ENCODE results near the gene CMIP. TPM values are rescaled to one million over a fixed set of nuclear protein-coding genes. Genes with fewer than 3 reads are reported as not detected.
A peak's percentile ranks its signal among the peaks of the same experiment; 100 is the strongest.

The CMIP gene
- total RNA-seq, 1 experiment from 2014 or later = 25.7 TPM

- ChIA-PET POLR2A (ENCODE audit: unreplicated experiment) (no interaction called here), CTCF (no interaction called here)
- Histone ChIP-seq H3K4me3 (ENCODE audit: low read length) (no peak overlapping the region), H3K9me3 (ENCODE audit: low read length) (no peaks in the 10 kb centered on the region), H3K9me2 (replicated peaks; ENCODE audit: low read length) (no peaks in the 10 kb centered on the region), H3F3A (ENCODE audit: low read length, unreplicated experiment) (no peaks in the 10 kb centered on the region), H3K4me1 (ENCODE audit: insufficient read depth, low read length) (peaks cover 17% of the 10 kb centered on the region), H3K9ac (ENCODE audit: low read length) (peak overlapping the region; percentile 71), H2AFZ (ENCODE audit: low read length) (no peak overlapping the region), H3K79me2 (ENCODE audit: low read length) (peaks cover 56% of the 10 kb centered on the region), H3K27ac (ENCODE audit: low read length) (peak overlapping the region; percentile 88), H4K20me1 (ENCODE audit: low read length) (no peaks in the 10 kb centered on the region), H3K4me2 (ENCODE audit: low read length) (no peak overlapping the region), H3K36me3 (ENCODE audit: low read depth, low read length) (peaks cover 7% of the 10 kb centered on the region; the same call in 1 of the 2 replicates), H3K27me3 (ENCODE audit: low read length) (no peaks in the 10 kb centered on the region)
- peak; percentile 25 for DNase-seq
- BruUV-seq (replicated peaks) = no TSS peak
- TF ChIP-seq EZH2 (IDR thresholded peaks at IDR 0.05; ENCODE audit: low read length, unreplicated experiment) (no peak), CTCF (conservative IDR thresholded peaks at IDR 0.05; ENCODE audit: low read depth, low read length) (no peak)
- intact Hi-C loops (cut with micrococcal nuclease) = no loop called here
- peak; percentile 17; the same call in 1 of the 2 replicates for ATAC-seq
These were observed 181.6 kb downstream of the CMIP start for GRCh38 chr16:81626181-81626674.

- no peak overlapping the region for H3K4me3 ChIP-seq (ENCODE audit: low read length)
- BruUV-seq (replicated peaks) = no TSS peak
- peaks cover 60% of the 10 kb centered on the region for H3K79me2 ChIP-seq (ENCODE audit: low read length)
- no peaks in the 10 kb centered on the region for H4K20me1 ChIP-seq (ENCODE audit: low read length)
- no peak overlapping the region for H3K4me2 ChIP-seq (ENCODE audit: low read length)
- ChIA-PET CTCF (no interaction called here), POLR2A (ENCODE audit: unreplicated experiment) (no interaction called here)
- H3K9me3 ChIP-seq (ENCODE audit: low read length) = no peaks in the 10 kb centered on the region
- ATAC-seq (no peak), DNase-seq (no peak)
- H3K9me2 ChIP-seq (replicated peaks; ENCODE audit: low read length) = no peaks in the 10 kb centered on the region
- H3K27ac ChIP-seq (ENCODE audit: low read length) = peak overlapping the region; percentile 88
- intact Hi-C loops (cut with micrococcal nuclease) = no loop called here
- H2AFZ ChIP-seq (ENCODE audit: low read length) = no peak overlapping the region
- H3K4me1 ChIP-seq (ENCODE audit: insufficient read depth, low read length) = peaks cover 18% of the 10 kb centered on the region
- H3K36me3 ChIP-seq (ENCODE audit: low read depth, low read length) = peaks cover 7% of the 10 kb centered on the region; the same call in 1 of the 2 replicates
- H3K27me3 ChIP-seq (ENCODE audit: low read length) = no peaks in the 10 kb centered on the region
- TF ChIP-seq EZH2phosphoT487 (IDR thresholded peaks at IDR 0.05; ENCODE audit: borderline replicate concordance, low read length) (no peak), CTCF (conservative IDR thresholded peaks at IDR 0.05; ENCODE audit: low read depth, low read length) (no peak), EZH2 (IDR thresholded peaks at IDR 0.05; ENCODE audit: low read length, unreplicated experiment) (no peak)
- no peaks in the 10 kb centered on the region for H3F3A ChIP-seq (ENCODE audit: low read length, unreplicated experiment)
- H3K9ac ChIP-seq (ENCODE audit: low read length) = no peak overlapping the region
These were observed 182.4 kb downstream of the CMIP start for GRCh38 chr16:81627024-81627423.

GRCh38 chr16:81627729-81628244 is 183.2 kb downstream of the CMIP start:
- intact Hi-C loops (cut with micrococcal nuclease) = no loop called here
- ATAC-seq (no peak), DNase-seq (no peak)
- Histone ChIP-seq H3K9me2 (replicated peaks; ENCODE audit: low read length) (no peaks in the 10 kb centered on the region), H3K4me3 (ENCODE audit: low read length) (no peak overlapping the region), H4K20me1 (ENCODE audit: low read length) (no peaks in the 10 kb centered on the region), H3K36me3 (ENCODE audit: low read depth, low read length) (peaks cover 7% of the 10 kb centered on the region; the same call in 1 of the 2 replicates), H2AFZ (ENCODE audit: low read length) (no peak overlapping the region), H3K9ac (ENCODE audit: low read length) (no peak overlapping the region), H3K9me3 (ENCODE audit: low read length) (no peaks in the 10 kb centered on the region), H3K27me3 (ENCODE audit: low read length) (no peaks in the 10 kb centered on the region), H3K27ac (ENCODE audit: low read length) (no peak overlapping the region), H3K4me1 (ENCODE audit: insufficient read depth, low read length) (peaks cover 25% of the 10 kb centered on the region), H3K79me2 (ENCODE audit: low read length) (peaks cover 65% of the 10 kb centered on the region), H3K4me2 (ENCODE audit: low read length) (no peak overlapping the region), H3F3A (ENCODE audit: low read length, unreplicated experiment) (no peaks in the 10 kb centered on the region)
- BruUV-seq (replicated peaks) = no TSS peak
- CTCF ChIA-PET = no interaction called here
- POLR2A ChIA-PET (ENCODE audit: unreplicated experiment) = no interaction called here
- no peak for TF ChIP-seq EZH2 (IDR thresholded peaks at IDR 0.05; ENCODE audit: low read length, unreplicated experiment)
- no peak for TF ChIP-seq CTCF (conservative IDR thresholded peaks at IDR 0.05; ENCODE audit: low read depth, low read length)
- TF ChIP-seq EZH2phosphoT487 (IDR thresholded peaks at IDR 0.05; ENCODE audit: borderline replicate concordance, low read length) = no peak
